Measurements from ENCODE around the gene PLEKHD1.

GRCh38 chr14:69561893-69562292 lies 77.4 kb downstream of the PLEKHD1 start:
- no peak for TF ChIP-seq CTCF (conservative IDR thresholded peaks at IDR 0.05)
- TF ChIP-seq EZH2 (IDR thresholded peaks at IDR 0.05; ENCODE audit: low read depth) = no peak

All from PC-9 (cell line).